NCI-H510A (cell line): ENCODE data around the gene TMEM267.
"Not testable (repeated sequence)": the region's sequence is repeated elsewhere in the genome, so short reads cannot be mapped to it uniquely, and the experiment has no call there.

Experiments
- DNase-seq: peaks from one replicate; lab custom pipeline; 2025; lab: John Stamatoyannopoulos, UW

TMEM267 gene

GRCh38 chr5:43456556-43456955 lies 27.1 kb downstream of the TMEM267 start:
- DNase-seq: no peak

GRCh38 chr5:43441575-43441974 lies 42.1 kb downstream of the TMEM267 start:
- not testable (repeated sequence) for DNase-seq

- DNase-seq: no peak
These were observed 46.5 kb downstream of the TMEM267 start for GRCh38 chr5:43437062-43437660.

GRCh38 chr5:43433382-43433781 lies 50.3 kb downstream of the TMEM267 start:
- DNase-seq: no peak

GRCh38 chr5:43432486-43433375 lies 50.9 kb downstream of the TMEM267 start:
- no peak for DNase-seq

GRCh38 chr5:43429706-43430105 lies 54.0 kb downstream of the TMEM267 start:
- DNase-seq: no peak

- DNase-seq: no peak
These were observed 54.6 kb downstream of the TMEM267 start for GRCh38 chr5:43429016-43429415.

GRCh38 chr5:43427306-43427705 lies 56.4 kb downstream of the TMEM267 start:
- no peak for DNase-seq

GRCh38 chr5:43425983-43426382 lies 57.7 kb downstream of the TMEM267 start:
- DNase-seq: no peak

- not testable (repeated sequence) for DNase-seq
These were observed 60.6 kb downstream of the TMEM267 start for GRCh38 chr5:43423086-43423485.

- no peak for DNase-seq
These were observed 61.5 kb downstream of the TMEM267 start for GRCh38 chr5:43422143-43422542.

GRCh38 chr5:43421450-43422133 lies 62.1 kb downstream of the TMEM267 start:
- no peak for DNase-seq

GRCh38 chr5:43420241-43420640 lies 63.4 kb downstream of the TMEM267 start:
- DNase-seq: no peak

GRCh38 chr5:43418561-43418960 lies 65.1 kb downstream of the TMEM267 start:
- DNase-seq: no peak

- DNase-seq: no peak
These were observed 66.8 kb downstream of the TMEM267 start for GRCh38 chr5:43416803-43417394.

- no peak for DNase-seq
These were observed 67.5 kb downstream of the TMEM267 start for GRCh38 chr5:43415935-43416802.

- DNase-seq: no peak
These were observed 69.7 kb downstream of the TMEM267 start for GRCh38 chr5:43413966-43414365.

- DNase-seq: no peak
These were observed 71.0 kb downstream of the TMEM267 start for GRCh38 chr5:43412644-43413043.

- DNase-seq: no peak
These were observed 71.5 kb downstream of the TMEM267 start, which contains the start of gene CCL28 for GRCh38 chr5:43412156-43412555. TSS of gene CCL28 (minus strand) at chr5:43412391. CDS start at chr5:43412316, 75 bp downstream.

- DNase-seq: no peak
These were observed 72.2 kb downstream of the TMEM267 start for GRCh38 chr5:43411495-43411894.

- no peak for DNase-seq
These were observed 73.3 kb downstream of the TMEM267 start for GRCh38 chr5:43410414-43410813.
